ENCODE results near the gene FZR1. TPM values are rescaled to one million over a fixed set of nuclear protein-coding genes. Genes with fewer than 3 reads are reported as not detected.
"Not testable (repeated sequence)": the region's sequence is repeated elsewhere in the genome, so short reads cannot be mapped to it uniquely, and the experiment has no call there.

The FZR1 gene
- total and polyA plus RNA-seq, 2 experiments from 2014 or later, result 32.3 to 36.5 TPM

DNA sequence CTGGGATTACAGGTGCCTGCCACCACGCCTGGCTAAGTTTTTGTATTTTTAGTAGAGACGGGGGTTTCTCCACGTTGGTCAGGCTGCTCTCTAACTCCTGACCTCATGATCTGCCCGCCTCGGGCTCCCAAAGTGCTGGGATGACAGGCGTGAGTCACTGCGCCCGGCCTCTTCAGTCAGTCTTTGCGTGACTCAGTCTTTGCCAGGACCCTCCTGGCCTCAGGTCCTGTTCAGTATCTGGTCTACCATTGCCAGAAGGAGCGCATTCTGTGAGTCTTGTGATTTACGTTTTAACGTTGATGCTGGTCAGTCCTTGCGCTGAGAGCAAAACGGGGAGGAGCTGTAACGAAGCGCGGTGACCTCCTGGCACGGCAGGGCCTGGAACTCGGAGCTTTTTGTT lies 59.0 kb downstream of the FZR1 start:
- Histone ChIP-seq H3K4me3 (no peak overlapping the region), H3K4me2 (ENCODE audit: unreplicated experiment) (no peak overlapping the region), H3K27ac (no peak overlapping the region), H3K9ac (no peak overlapping the region), H3K36me3 (ENCODE audit: low read depth) (no peaks in the 10 kb centered on the region), H3K9me3 (ENCODE audit: low read depth) (no peaks in the 10 kb centered on the region), H3K27me3 (replicated peaks; ENCODE audit: insufficient read depth) (no peaks in the 10 kb centered on the region), H3F3A (ENCODE audit: insufficient read depth) (no peaks in the 10 kb centered on the region), H2AFZ (no peak overlapping the region), H4K20me1 (ENCODE audit: insufficient read depth) (no peaks in the 10 kb centered on the region), H3K9me2 (ENCODE audit: insufficient read depth) (no peaks in the 10 kb centered on the region), H3K79me2 (ENCODE audit: insufficient read depth) (no peaks in the 10 kb centered on the region), H3K4me1 (ENCODE audit: insufficient read depth) (no peaks in the 10 kb centered on the region)
- in situ Hi-C loops (cut with MboI), result no loop called here
- TF ChIP-seq EZH2phosphoT487 (IDR thresholded peaks at IDR 0.05; ENCODE audit: insufficient read depth, low read depth) (no peak), EZH2 (IDR thresholded peaks at IDR 0.05; ENCODE audit: insufficient read depth, poor library complexity, severe bottlenecking) (no peak)
- no peak for DNase-seq
- WGBS, 2 experiments (ENCODE audit: low coverage in 1 of 2, low lambda C conversion rate in 2 of 2, missing lambda C conversion rate in 2 of 2), result 86 to 87% methylated on average over 19 of the region's 19 CpGs

DNA sequence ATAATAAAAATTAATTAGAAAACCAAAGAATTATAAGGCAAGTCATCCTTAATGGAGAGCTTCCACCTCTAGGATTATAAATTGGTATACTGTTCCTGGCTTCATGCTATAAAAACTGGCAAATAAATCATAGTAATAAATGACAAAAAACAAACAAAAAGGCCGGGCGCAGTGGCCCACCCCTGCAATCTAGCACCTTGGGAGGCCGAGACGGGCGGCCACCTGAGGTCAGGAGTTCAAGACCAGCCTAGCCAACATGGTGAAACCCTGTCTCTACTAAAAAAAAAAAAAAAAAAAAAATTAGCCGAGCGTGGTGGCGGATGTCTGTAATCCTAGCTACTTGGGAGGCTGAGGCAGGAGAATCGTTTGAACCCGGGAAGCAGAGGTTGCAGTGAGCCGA lies 63.9 kb downstream of the FZR1 start:
- H3K4me3 ChIP-seq; H3K9me3 ChIP-seq (ENCODE audit: low read depth); H4K20me1 ChIP-seq (ENCODE audit: insufficient read depth); H3K4me2 ChIP-seq (ENCODE audit: unreplicated experiment); H3K9me2 ChIP-seq (ENCODE audit: insufficient read depth); in situ Hi-C loops (cut with MboI); H3K27ac ChIP-seq; H3K36me3 ChIP-seq (ENCODE audit: low read depth); H3K27me3 ChIP-seq (replicated peaks; ENCODE audit: insufficient read depth); DNase-seq; H3K79me2 ChIP-seq (ENCODE audit: insufficient read depth); H3K4me1 ChIP-seq (ENCODE audit: insufficient read depth); H3K9ac ChIP-seq; H3F3A ChIP-seq (ENCODE audit: insufficient read depth); H2AFZ ChIP-seq: not testable (repeated sequence)
- WGBS, 2 experiments (ENCODE audit: low coverage in 1 of 2, low lambda C conversion rate in 2 of 2, missing lambda C conversion rate in 2 of 2), result 74 to 76% methylated on average over 11 of the region's 11 CpGs

DNA sequence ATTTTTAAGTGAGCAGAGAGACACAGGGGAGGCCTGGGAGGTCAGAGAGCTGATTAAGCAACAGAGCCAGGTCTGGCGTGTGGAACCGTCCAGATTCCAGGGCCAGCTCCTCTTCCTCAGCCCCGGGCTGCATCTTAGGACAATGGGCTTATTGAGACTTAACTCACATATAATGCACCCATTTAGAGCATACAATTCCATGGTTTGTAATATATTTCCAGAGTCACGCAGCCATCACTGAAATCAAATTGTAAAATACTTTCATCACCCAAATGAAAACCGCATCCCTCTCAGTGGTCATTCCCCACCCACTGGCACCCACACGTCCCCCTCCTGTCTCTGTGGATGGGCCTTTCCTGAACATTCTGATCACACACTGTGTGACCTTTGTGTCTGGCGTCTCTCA lies 64.5 kb downstream of the FZR1 start:
- Histone ChIP-seq H3F3A (ENCODE audit: insufficient read depth) (peaks cover 11% of the 10 kb centered on the region; the same call in 1 of the 2 replicates), H3K27me3 (replicated peaks; ENCODE audit: insufficient read depth) (no peaks in the 10 kb centered on the region), H3K9me2 (ENCODE audit: insufficient read depth) (no peaks in the 10 kb centered on the region), H3K4me2 (ENCODE audit: unreplicated experiment) (no peak overlapping the region), H3K9me3 (ENCODE audit: low read depth) (no peaks in the 10 kb centered on the region), H4K20me1 (ENCODE audit: insufficient read depth) (no peaks in the 10 kb centered on the region), H3K9ac (no peak overlapping the region), H3K36me3 (ENCODE audit: low read depth) (no peaks in the 10 kb centered on the region), H3K79me2 (ENCODE audit: insufficient read depth) (no peaks in the 10 kb centered on the region; the same call in 1 of the 2 replicates), H2AFZ (no peak overlapping the region), H3K4me3 (no peak overlapping the region), H3K4me1 (ENCODE audit: insufficient read depth) (no peaks in the 10 kb centered on the region), H3K27ac (no peak overlapping the region)
- no peak for DNase-seq
- in situ Hi-C loops (cut with MboI), result no loop called here
- 67 to 75% methylated on average over 7 of the region's 7 CpGs for WGBS, 2 experiments (ENCODE audit: low coverage in 1 of 2, low lambda C conversion rate in 2 of 2, missing lambda C conversion rate in 2 of 2)
- TF ChIP-seq EZH2 (IDR thresholded peaks at IDR 0.05; ENCODE audit: insufficient read depth, poor library complexity, severe bottlenecking), result no peak
- no peak for TF ChIP-seq EZH2phosphoT487 (IDR thresholded peaks at IDR 0.05; ENCODE audit: insufficient read depth, low read depth)

DNA sequence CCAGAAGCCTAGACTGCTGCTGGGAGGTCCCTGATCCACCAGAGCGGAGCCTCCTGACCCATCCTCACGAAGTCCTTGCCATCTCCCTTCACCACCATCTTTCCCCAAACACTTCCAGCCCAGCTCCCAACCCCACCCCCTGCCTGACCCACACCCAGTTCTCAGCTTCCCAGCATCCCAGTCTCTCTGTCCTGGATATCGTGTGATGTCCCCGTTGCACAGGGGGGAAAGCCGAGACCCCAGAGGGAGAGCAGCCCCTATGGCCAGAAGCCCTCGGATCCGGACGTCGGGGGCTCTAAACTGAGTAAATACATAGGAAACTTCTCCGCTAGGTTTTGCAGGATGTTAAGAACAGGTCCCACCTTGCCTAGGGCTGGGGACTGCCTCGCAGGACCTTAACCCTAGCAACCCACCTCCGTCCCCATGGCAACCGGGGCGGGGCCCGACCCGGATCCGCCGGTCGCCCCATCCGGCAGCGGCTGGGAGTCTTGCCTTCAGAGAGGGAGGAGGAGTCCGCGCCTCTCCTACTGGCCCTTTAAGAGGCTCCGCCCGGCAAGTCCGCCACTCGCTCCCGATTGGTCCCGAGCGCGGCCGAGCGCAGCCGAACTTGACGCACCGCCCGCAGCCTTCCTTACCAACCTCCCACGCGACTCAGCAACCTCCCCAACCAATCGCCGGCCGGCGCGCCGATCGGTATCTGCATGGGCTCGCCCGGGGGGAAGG lies 66.2 kb downstream of the FZR1 start:
- Histone ChIP-seq H3K27me3 (replicated peaks; ENCODE audit: insufficient read depth) (no peaks in the 10 kb centered on the region), H3K4me3 (peak overlapping the region; percentile 93), H3F3A (ENCODE audit: insufficient read depth) (peaks cover 11% of the 10 kb centered on the region), H3K36me3 (ENCODE audit: low read depth) (no peaks in the 10 kb centered on the region), H3K79me2 (ENCODE audit: insufficient read depth) (no peaks in the 10 kb centered on the region; the same call in 1 of the 2 replicates), H3K9ac (peak overlapping the region; percentile 81), H3K27ac (no peak overlapping the region), H3K4me2 (ENCODE audit: unreplicated experiment) (peak overlapping the region; percentile 92), H4K20me1 (ENCODE audit: insufficient read depth) (no peaks in the 10 kb centered on the region), H3K9me2 (ENCODE audit: insufficient read depth) (no peaks in the 10 kb centered on the region), H3K4me1 (ENCODE audit: insufficient read depth) (peaks cover 7% of the 10 kb centered on the region; the same call in 1 of the 2 replicates), H3K9me3 (ENCODE audit: low read depth) (no peaks in the 10 kb centered on the region), H2AFZ (peak overlapping the region; percentile 99)
- DNase-seq, result peak; percentile 100
- WGBS, 2 experiments (ENCODE audit: low coverage in 1 of 2, low lambda C conversion rate in 2 of 2, missing lambda C conversion rate in 2 of 2), result 3% methylated on average over 48 of the region's 48 CpGs
- no peak for TF ChIP-seq EZH2phosphoT487 (IDR thresholded peaks at IDR 0.05; ENCODE audit: insufficient read depth, low read depth)
- no peak for TF ChIP-seq EZH2 (IDR thresholded peaks at IDR 0.05; ENCODE audit: insufficient read depth, poor library complexity, severe bottlenecking)
- in situ Hi-C loops (cut with MboI), result no loop called here
